Trophoblast cell (in vitro differentiated cells and primary cell): Measurements from ENCODE around the gene YIF1A. TPM values are rescaled to one million over a fixed set of nuclear protein-coding genes. Genes with fewer than 3 reads are reported as not detected.

Experiments
- DNase-seq, 2 donors: peaks; one replicate each; pipeline ENCODE4 v3.0.0-alpha.2; 2016
- H2AFZ ChIP-seq: 2 replicates; pipeline ENCODE4 v1.6.1; 2013; ENCODE audit warnings: low read length, moderate library complexity, mild to moderate bottlenecking; ENCODE audit not compliant: insufficient read depth, poor library complexity
- H2AK5ac ChIP-seq: 2 replicates; pipeline ENCODE4 v1.6.1; 2013; ENCODE audit warnings: mild to moderate bottlenecking, low read length
- H2BK120ac ChIP-seq: 2 replicates; pipeline ENCODE4 v1.6.1; 2013; ENCODE audit warnings: low read length, mild to moderate bottlenecking, moderate library complexity; ENCODE audit not compliant: insufficient read depth, poor library complexity
- H2BK12ac ChIP-seq: 2 replicates; pipeline ENCODE4 v1.6.1; 2013; ENCODE audit warnings: mild to moderate bottlenecking, low read length, moderate library complexity
- H2BK5ac ChIP-seq: 2 replicates; pipeline ENCODE4 v1.6.1; 2013; ENCODE audit warnings: low read length, low read depth, moderate library complexity, mild to moderate bottlenecking; ENCODE audit not compliant: poor library complexity
- H3K14ac ChIP-seq: 2 replicates; pipeline ENCODE4 v1.6.1; 2013; ENCODE audit warnings: mild to moderate bottlenecking, low read length
- H3K18ac ChIP-seq: 2 replicates; pipeline ENCODE4 v1.6.1; 2013; ENCODE audit warnings: mild to moderate bottlenecking, low read length
- H3K23ac ChIP-seq: 2 replicates; pipeline ENCODE4 v1.6.1; 2013; ENCODE audit warnings: low read length
- H3K27ac ChIP-seq: 2 replicates; pipeline ENCODE4 v1.5.1; 2013; ENCODE audit warnings: low read depth, mild to moderate bottlenecking, inconsistent platforms, low read length, moderate library complexity
- H3K27me3 ChIP-seq: 2 replicates; pipeline ENCODE4 v1.6.1; 2013; ENCODE audit warnings: inconsistent platforms, mild to moderate bottlenecking, low read length, moderate library complexity; ENCODE audit not compliant: insufficient read depth
- H3K36me3 ChIP-seq, 2 experiments: 1 replicate in 1 of 2; 2 replicates in 1 of 2; pipeline ENCODE4 v1.6.1; 2013; ENCODE audit warnings: low read length in 2 of 2, mild to moderate bottlenecking in 2 of 2, moderate library complexity in 1 of 2; ENCODE audit not compliant: insufficient read depth in 2 of 2, control insufficient read depth in 1 of 2
- H3K4ac ChIP-seq: 2 replicates; pipeline ENCODE4 v1.6.1; 2013; ENCODE audit warnings: low read depth, mild to moderate bottlenecking, low read length, moderate library complexity
- H3K4me1 ChIP-seq, 2 experiments: 1 replicate in 1 of 2; 2 replicates in 1 of 2; pipeline ENCODE4 v1.6.1; 2013; ENCODE audit warnings: low read length in 2 of 2, mild to moderate bottlenecking in 2 of 2, moderate library complexity in 1 of 2; ENCODE audit not compliant: insufficient read depth in 2 of 2, control insufficient read depth in 1 of 2
- H3K4me2 ChIP-seq: 2 replicates; pipeline ENCODE4 v1.6.1; 2013; ENCODE audit warnings: inconsistent platforms, mild to moderate bottlenecking, low read length, moderate library complexity
- H3K4me3 ChIP-seq: 2 replicates; pipeline ENCODE4 v1.5.1; 2013; ENCODE audit warnings: mild to moderate bottlenecking, low read depth, low read length, inconsistent platforms
- H3K79me1 ChIP-seq: one replicate; pipeline ENCODE4 v1.6.1; 2013; ENCODE audit warnings: low read length
- H3K79me2 ChIP-seq: 2 replicates; pipeline ENCODE4 v1.6.1; 2013; ENCODE audit warnings: low read length, mild to moderate bottlenecking; ENCODE audit not compliant: control insufficient read depth, insufficient read depth, poor library complexity
- H3K9ac ChIP-seq: 2 replicates; pipeline ENCODE4 v1.6.1; 2013; ENCODE audit warnings: mild to moderate bottlenecking, low read length
- H3K9me3 ChIP-seq: 2 replicates; pipeline ENCODE4 v1.6.1; 2013; ENCODE audit warnings: low read depth, mild to moderate bottlenecking, control low read depth, inconsistent platforms, low read length; ENCODE audit not compliant: insufficient read depth
- H4K12ac ChIP-seq: 2 replicates; pipeline ENCODE4 v1.6.1; 2013; ENCODE audit warnings: low read depth, mild to moderate bottlenecking, low read length, moderate library complexity
- H4K8ac ChIP-seq: 2 replicates; pipeline ENCODE4 v1.6.1; 2013; ENCODE audit warnings: low read depth, mild to moderate bottlenecking, low read length, moderate library complexity
- H4K91ac ChIP-seq: one replicate; pipeline ENCODE4 v1.6.1; 2013; ENCODE audit warnings: low read depth, mild to moderate bottlenecking, low read length, moderate library complexity
- WGBS: extraction: QIAGEN DNeasy Blood & Tissue Kit; methylation state at CpG from one replicate; pipeline ENCODE4 v1.1.7; 2013; ENCODE audit warnings: missing lambda C conversion rate; ENCODE audit not compliant: insufficient read length, insufficient coverage; ENCODE audit errors: extremely low coverage; 5-methylcytosine and 5-hydroxymethylcytosine counted together
- polyA plus RNA-seq: library from polyadenylated mRNA; stranded (reverse); fragments of 200-250 nt; gene quantifications from 2 replicates; pipeline ENCODE4 v1.2.3, GENCODE V29; 2013

Gene YIF1A
- polyA plus RNA-seq = 225 and 238 TPM in 2 replicates

- peak within 1 kb of the TSS; percentile 97 for H4K91ac ChIP-seq
- H3K79me2 ChIP-seq = peaks cover 10% of the 10 kb centered on the region
- peak within 1 kb of the TSS; percentile 97 for H3K18ac ChIP-seq
- no peak within 1 kb of the TSS for H2BK12ac ChIP-seq
- WGBS = no CpG with 5 or more reads among the region's 87 CpGs
- H3K14ac ChIP-seq = peak within 1 kb of the TSS; percentile 96
- H4K12ac ChIP-seq = peak within 1 kb of the TSS; percentile 92
- peak within 1 kb of the TSS; percentile 86 for H3K4ac ChIP-seq
- H2AFZ ChIP-seq = peak within 1 kb of the TSS; percentile 94
- peaks cover 25 to 31% of the 10 kb centered on the region in 2 experiments for H3K36me3 ChIP-seq
- H3K4me2 ChIP-seq = peak within 1 kb of the TSS; percentile 97
- H3K9me3 ChIP-seq = peaks cover 3% of the 10 kb centered on the region
- peak within 1 kb of the TSS; percentile 62 for H2BK120ac ChIP-seq
- H4K8ac ChIP-seq = peak within 1 kb of the TSS; percentile 98
- peaks cover 8% of the 10 kb centered on the region for H3K79me1 ChIP-seq
- H3K23ac ChIP-seq = no peak within 1 kb of the TSS
- peak within 1 kb of the TSS; percentile 85 for H2BK5ac ChIP-seq
- peak within 1 kb of the TSS; percentile 43 for H2AK5ac ChIP-seq
- peak; percentile 99 to 100 for DNase-seq
- peaks cover 20% of the 10 kb centered on the region for H3K27me3 ChIP-seq
- peaks cover 12 to 15% of the 10 kb centered on the region in 2 experiments for H3K4me1 ChIP-seq
- H3K4me3 ChIP-seq = peak within 1 kb of the TSS; percentile 84
- peak within 1 kb of the TSS; percentile 72 for H3K27ac ChIP-seq
- H3K9ac ChIP-seq = peak within 1 kb of the TSS; percentile 86
These were observed at the start of gene YIF1A for GRCh38 chr11:66288671-66289547. YIF1A (minus strand) TSS chr11:66289143; CDS start chr11:66288985, 158 bp downstream.

- no peak overlapping the region for H3K9ac ChIP-seq
- H4K12ac ChIP-seq = no peak overlapping the region
- H3K18ac ChIP-seq = no peak overlapping the region
- WGBS = no CpG with 5 or more reads among the region's 18 CpGs
- H3K79me1 ChIP-seq = peaks cover 7% of the 10 kb centered on the region
- H3K27ac ChIP-seq = no peak overlapping the region
- H3K4ac ChIP-seq = no peak overlapping the region
- no peak overlapping the region for H2BK5ac ChIP-seq
- H4K91ac ChIP-seq = no peak overlapping the region
- H3K27me3 ChIP-seq = no peaks in the 10 kb centered on the region
- H2BK120ac ChIP-seq = no peak overlapping the region
- no peak overlapping the region for H3K4me2 ChIP-seq
- H3K79me2 ChIP-seq = peaks cover 4% of the 10 kb centered on the region
- no peak overlapping the region for H3K4me3 ChIP-seq
- peaks cover 13 to 15% of the 10 kb centered on the region in 2 experiments for H3K4me1 ChIP-seq
- no peak overlapping the region for H3K23ac ChIP-seq
- H4K8ac ChIP-seq = no peak overlapping the region
- H2BK12ac ChIP-seq = no peak overlapping the region
- no peak overlapping the region for H2AK5ac ChIP-seq
- peaks cover 4% of the 10 kb centered on the region for H3K9me3 ChIP-seq
- H3K36me3 ChIP-seq = peaks cover 49 to 56% of the 10 kb centered on the region in 2 experiments
- no peak overlapping the region for H3K14ac ChIP-seq
- no peak for DNase-seq
- H2AFZ ChIP-seq = no peak overlapping the region
These were observed 48.4 kb upstream of the YIF1A start for GRCh38 chr11:66337103-66337899.

GRCh38 chr11:66336234-66337102 lies 47.5 kb upstream of the YIF1A start, which contains the start of gene RIN1:
RIN1 (minus strand) TSS chr11:66336434; CDS start chr11:66336402, 32 bp downstream.
- peaks cover 4% of the 10 kb centered on the region for H3K79me2 ChIP-seq
- H3K9me3 ChIP-seq = no peaks in the 10 kb centered on the region
- peak within 1 kb of the TSS; percentile 55 for H2BK5ac ChIP-seq
- H3K36me3 ChIP-seq = peaks cover 41 to 50% of the 10 kb centered on the region in 2 experiments
- H4K12ac ChIP-seq = peak within 1 kb of the TSS; percentile 39
- peak within 1 kb of the TSS; percentile 30 for H3K4ac ChIP-seq
- H3K4me1 ChIP-seq = peaks cover 13 to 15% of the 10 kb centered on the region in 2 experiments
- H2AK5ac ChIP-seq = peak within 1 kb of the TSS; percentile 60
- H4K91ac ChIP-seq = peak within 1 kb of the TSS; percentile 71
- H3K4me3 ChIP-seq = peak within 1 kb of the TSS; percentile 60
- peak within 1 kb of the TSS; percentile 61 for H4K8ac ChIP-seq
- peak within 1 kb of the TSS; percentile 58 for H2BK12ac ChIP-seq
- no peak within 1 kb of the TSS for H3K9ac ChIP-seq
- H3K27me3 ChIP-seq = no peaks in the 10 kb centered on the region
- peak within 1 kb of the TSS; percentile 52 for H3K27ac ChIP-seq
- H3K4me2 ChIP-seq = peak within 1 kb of the TSS; percentile 84
- H2BK120ac ChIP-seq = peak within 1 kb of the TSS; percentile 49
- peak within 1 kb of the TSS; percentile 83 for H3K18ac ChIP-seq
- WGBS = no CpG with 5 or more reads among the region's 22 CpGs
- H3K23ac ChIP-seq = no peak within 1 kb of the TSS
- peak within 1 kb of the TSS; percentile 92 for H3K14ac ChIP-seq
- peaks cover 7% of the 10 kb centered on the region for H3K79me1 ChIP-seq
- H2AFZ ChIP-seq = peak within 1 kb of the TSS; percentile 20
- DNase-seq = peak; percentile 44 to 67
